ENCODE results near the gene NAALADL2. TPM values are rescaled to one million over a fixed set of nuclear protein-coding genes. Genes with fewer than 3 reads are reported as not detected.

NAALADL2 gene
- polyA plus RNA-seq, 3 donors = not detected

- Mint-ChIP-seq H3K27me3 (ENCODE audit: low read depth in 3 of 3) (no peaks in the 10 kb centered on the region), H3K36me3 (no peaks in the 10 kb centered on the region), H3K4me1 (no peaks in the 10 kb centered on the region), H3K9me3 (peaks cover 1 to 12% (median 7%) of the 10 kb centered on the region in 7 donors), H3K27ac (no peak overlapping the region), H3K4me3 (no peak overlapping the region)
- no peak overlapping the region for H2AFZ ChIP-seq (ENCODE audit: insufficient read depth, low read depth, low read length, poor library complexity, severe bottlenecking)
- H3K4me1 ChIP-seq (ENCODE audit: control insufficient read depth in 1 of 2, insufficient read depth in 2 of 2, low read length in 2 of 2) = no peaks in the 10 kb centered on the region
- WGBS (ENCODE audit: insufficient coverage) = 90% methylated on average over 4 of the region's 5 CpGs
- no peaks in the 10 kb centered on the region for H3K36me3 ChIP-seq (replicated peaks in 1 of 2; ENCODE audit: control insufficient read depth in 1 of 2, insufficient read depth in 2 of 2, low read length in 2 of 2)
- no peaks in the 10 kb centered on the region for H4K20me1 ChIP-seq (ENCODE audit: insufficient read depth, low read length)
- no peak overlapping the region for H3K4me2 ChIP-seq (replicated peaks; ENCODE audit: extremely low read depth, low read length, poor library complexity, severe bottlenecking)
- no peak overlapping the region for H3K4me3 ChIP-seq (replicated peaks in 1 of 3; ENCODE audit: low read depth in 2 of 3, low read length in 3 of 3)
- H3K9ac ChIP-seq (ENCODE audit: insufficient read depth, low read length, poor library complexity, severe bottlenecking) = no peak overlapping the region
- intact Hi-C loops (cut with micrococcal nuclease) = no loop called here
- no peak for TF ChIP-seq CTCF (IDR thresholded peaks at IDR 0.05)
- no peaks in the 10 kb centered on the region for H3K27me3 ChIP-seq (ENCODE audit: control insufficient read depth in 2 of 2, insufficient read depth in 2 of 2, low read length in 2 of 2)
- no peak for DNase-seq
- H3K9me3 ChIP-seq (replicated peaks in 1 of 2; ENCODE audit: control insufficient read depth in 1 of 2, insufficient read depth in 1 of 2, low read length in 2 of 2) = peaks cover 2% of the 10 kb centered on the region in 2 donors
- H3K27ac ChIP-seq (ENCODE audit: low read depth in 1 of 2, low read length in 2 of 2) = no peak overlapping the region
- H3K79me2 ChIP-seq (ENCODE audit: insufficient read depth, low read length) = no peaks in the 10 kb centered on the region
Measured at GRCh38 chr3:175208326-175208725, 349.2 kb downstream of the NAALADL2 start.

GRCh38 chr3:175211466-175211865, 352.3 kb downstream of the NAALADL2 start:
- Mint-ChIP-seq H3K27ac (no peak overlapping the region), H3K9me3 (peaks cover 0 to 5% (median 2%) of the 10 kb centered on the region in 7 donors), H3K4me1 (no peaks in the 10 kb centered on the region), H3K36me3 (no peaks in the 10 kb centered on the region), H3K27me3 (ENCODE audit: low read depth in 3 of 3) (no peaks in the 10 kb centered on the region), H3K4me3 (no peak overlapping the region)
- no peaks in the 10 kb centered on the region for H3K36me3 ChIP-seq (replicated peaks in 1 of 2; ENCODE audit: control insufficient read depth in 1 of 2, insufficient read depth in 2 of 2, low read length in 2 of 2)
- H4K20me1 ChIP-seq (ENCODE audit: insufficient read depth, low read length) = no peaks in the 10 kb centered on the region
- intact Hi-C loops (cut with micrococcal nuclease) = no loop called here
- no peak for DNase-seq
- H3K4me2 ChIP-seq (replicated peaks; ENCODE audit: extremely low read depth, low read length, poor library complexity, severe bottlenecking) = no peak overlapping the region
- no peak overlapping the region for H3K9ac ChIP-seq (ENCODE audit: insufficient read depth, low read length, poor library complexity, severe bottlenecking)
- H3K27me3 ChIP-seq (ENCODE audit: control insufficient read depth in 2 of 2, insufficient read depth in 2 of 2, low read length in 2 of 2) = no peaks in the 10 kb centered on the region
- H3K9me3 ChIP-seq (replicated peaks in 1 of 2; ENCODE audit: control insufficient read depth in 1 of 2, insufficient read depth in 1 of 2, low read length in 2 of 2) = no peaks in the 10 kb centered on the region
- no peak overlapping the region for H3K4me3 ChIP-seq (replicated peaks in 1 of 3; ENCODE audit: low read depth in 2 of 3, low read length in 3 of 3)
- no peak overlapping the region for H3K27ac ChIP-seq (ENCODE audit: low read depth in 1 of 2, low read length in 2 of 2)
- H3K4me1 ChIP-seq (ENCODE audit: control insufficient read depth in 1 of 2, insufficient read depth in 2 of 2, low read length in 2 of 2) = no peaks in the 10 kb centered on the region
- no peak for TF ChIP-seq CTCF (IDR thresholded peaks at IDR 0.05)
- no peak overlapping the region for H2AFZ ChIP-seq (ENCODE audit: insufficient read depth, low read depth, low read length, poor library complexity, severe bottlenecking)
- no peaks in the 10 kb centered on the region for H3K79me2 ChIP-seq (ENCODE audit: insufficient read depth, low read length)
- WGBS (ENCODE audit: insufficient coverage) = no CpG with 5 or more reads among the region's 2 CpGs

Measured in CD14-positive monocyte (primary cell).